ENCODE measurements around the gene BRIP1.

DNA sequence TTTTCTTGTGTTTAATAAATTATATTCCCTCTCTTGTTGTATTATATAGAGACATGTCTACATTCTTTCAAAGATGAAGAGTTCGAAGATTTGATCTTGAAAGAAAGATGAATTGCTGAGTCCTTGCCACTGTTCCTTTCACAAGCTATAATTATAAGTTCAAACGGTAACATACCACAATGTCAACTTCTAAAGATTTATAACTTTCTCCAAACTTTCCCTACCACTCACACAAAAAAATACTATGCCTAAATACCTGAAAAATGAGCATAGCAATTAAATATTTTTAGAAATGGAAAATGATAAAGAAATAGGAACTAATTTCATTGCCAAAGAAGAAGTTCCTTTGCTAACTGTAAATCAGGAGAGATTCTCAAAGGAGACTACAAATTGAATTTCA, 50.6 kb downstream of the BRIP1 start:
- no peak for TF ChIP-seq POLR2A (IDR thresholded peaks at IDR 0.05)
- TF ChIP-seq, protein P1, sequence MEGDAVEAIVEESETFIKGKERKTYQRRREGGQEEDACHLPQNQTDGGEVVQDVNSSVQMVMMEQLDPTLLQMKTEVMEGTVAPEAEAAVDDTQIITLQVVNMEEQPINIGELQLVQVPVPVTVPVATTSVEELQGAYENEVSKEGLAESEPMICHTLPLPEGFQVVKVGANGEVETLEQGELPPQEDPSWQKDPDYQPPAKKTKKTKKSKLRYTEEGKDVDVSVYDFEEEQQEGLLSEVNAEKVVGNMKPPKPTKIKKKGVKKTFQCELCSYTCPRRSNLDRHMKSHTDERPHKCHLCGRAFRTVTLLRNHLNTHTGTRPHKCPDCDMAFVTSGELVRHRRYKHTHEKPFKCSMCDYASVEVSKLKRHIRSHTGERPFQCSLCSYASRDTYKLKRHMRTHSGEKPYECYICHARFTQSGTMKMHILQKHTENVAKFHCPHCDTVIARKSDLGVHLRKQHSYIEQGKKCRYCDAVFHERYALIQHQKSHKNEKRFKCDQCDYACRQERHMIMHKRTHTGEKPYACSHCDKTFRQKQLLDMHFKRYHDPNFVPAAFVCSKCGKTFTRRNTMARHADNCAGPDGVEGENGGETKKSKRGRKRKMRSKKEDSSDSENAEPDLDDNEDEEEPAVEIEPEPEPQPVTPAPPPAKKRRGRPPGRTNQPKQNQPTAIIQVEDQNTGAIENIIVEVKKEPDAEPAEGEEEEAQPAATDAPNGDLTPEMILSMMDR (IDR thresholded peaks at IDR 0.05), result no peak
- no peak for TF ChIP-seq POLR2AphosphoS5 (IDR thresholded peaks at IDR 0.05)

Data from prostate gland (tissue), 2 donors.